Stomach (tissue), 9 donors: ENCODE results near the gene RHEBL1. TPM values are rescaled to one million over a fixed set of nuclear protein-coding genes. Genes with fewer than 3 reads are reported as not detected.
A peak's percentile ranks its signal among the peaks of the same experiment; 100 is the strongest.

Experiments used
- DNase-seq, 2 donors: peaks; one replicate each; pipeline versions ENCODE4 v3.0.0 to v3.0.0-alpha.2; 2013 to 2019
- H3K27ac ChIP-seq, 5 donors: fragments of 200-600 bp in 4 of 5; sonication (generic) in 4 of 5; one replicate each; pipeline ENCODE4 v1.5.1; 2013 to 2019; ENCODE audit warnings: mild to moderate bottlenecking in 1 of 5, moderate library complexity in 1 of 5
- H3K27me3 ChIP-seq, 3 donors: fragments of 200-600 bp; sonication (generic); one replicate each; pipeline ENCODE4 v1.5.1; 2017 to 2019; ENCODE audit warnings: mixed run types in 1 of 3
- H3K36me3 ChIP-seq, 4 donors: fragments of 200-600 bp; sonication (generic); 1 replicate in 3 of 4; 2 replicates in 1 of 4; pipeline ENCODE4 v1.5.1; 2016 to 2019
- H3K4me1 ChIP-seq, 4 donors: fragments of 200-600 bp; sonication (generic); one replicate each; pipeline ENCODE4 v1.5.1; 2016 to 2019
- H3K4me3 ChIP-seq, 4 donors: fragments of 200-600 bp; sonication (generic) in 3 of 4; one replicate each; pipeline ENCODE4 v1.5.1; 2016 to 2019; ENCODE audit warnings: mild to moderate bottlenecking in 1 of 4
- H3K9me3 ChIP-seq, 4 donors: fragments of 200-600 bp; sonication (generic); one replicate each; pipeline ENCODE4 v1.5.1; 2016 to 2019
- CTCF ChIP-seq, 7 experiments: fragments of 450-650 bp in 4 of 7; fragments of 200-600 bp in 3 of 7; sonication (generic) in 3 of 7; IDR thresholded peaks; one replicate each; pipeline ENCODE4 v1.5.1; 2016 to 2019; ENCODE audit warnings: antibody characterized with exemption in 7 of 7, control low read depth in 2 of 7, mild to moderate bottlenecking in 1 of 7
- EP300 ChIP-seq: sonication (generic); formaldehyde crosslinking; IDR thresholded peaks from one replicate; pipeline ENCODE4 v1.6.1; 2017; ENCODE audit warnings: antibody characterized with exemption
- POLR2A ChIP-seq, 4 donors: fragments of 450-650 bp; IDR thresholded peaks; one replicate each; pipeline ENCODE4 v1.6.1; 2016; ENCODE audit warnings: antibody characterized with exemption in 4 of 4, control low read depth in 2 of 4, mild to moderate bottlenecking in 1 of 4, moderate library complexity in 1 of 4
- POLR2AphosphoS5 ChIP-seq, 3 donors: sonication (generic); formaldehyde crosslinking; IDR thresholded peaks; one replicate each; pipeline ENCODE4 v1.6.1; 2016; ENCODE audit warnings: antibody characterized with exemption in 3 of 3
- WGBS, 5 donors: extraction: QIAGEN DNeasy Blood & Tissue Kit in 3 of 5; methylation state at CpG; one replicate each; pipeline versions ENCODE4 v1.1.5 to v1.1.7; 2013 to 2018; 5-methylcytosine and 5-hydroxymethylcytosine counted together
- intact Hi-C: fragments of 100-400 bp; cut with DNase I; formaldehyde crosslinking; loops from one replicate; pipeline ENCODE4 v1.15.1; 2023; ENCODE audit warnings: low total_unique reads
- polyA plus RNA-seq, 3 donors: library from polyadenylated mRNA; stranded (reverse); fragments of 200-250 nt; gene quantifications; one replicate each; pipeline ENCODE4 v1.2.3, GENCODE V29; 2013
- total RNA-seq, 5 donors: library from RNA; depleted of rRNA; stranded (reverse); fragments of >200 nt; gene quantifications; one replicate each; pipeline versions ENCODE4 v1.1.0 to v1.2.3, GENCODE V29; 2014 to 2016
- donor health status: healthy with polysubstance abuse.
- donor health status: Bipolar disorder and iron deficiency.
- donor health status: healthy.

The RHEBL1 gene
- total and polyA plus RNA-seq, 8 donors: 0.75 to 1.0 TPM; not detected in 6

- Histone ChIP-seq H3K36me3 (peaks cover 71 to 90% (median 89%) of the 10 kb centered on the region in 4 donors), H3K27ac (no peak overlapping the region), H3K27me3 (no peaks in the 10 kb centered on the region), H3K4me3 (no peak overlapping the region), H3K9me3 (no peaks in the 10 kb centered on the region), H3K4me1 (peaks cover 0 to 12% (median 12%) of the 10 kb centered on the region in 4 donors)
- no peak for DNase-seq
- intact Hi-C loops: no loop called here
- WGBS, 5 donors: 93 to 97% (median 96%) methylated on average over 6 of the region's 6 CpGs
- TF ChIP-seq POLR2AphosphoS5 (IDR thresholded peaks at IDR 0.05): no peak
- TF ChIP-seq POLR2A (IDR thresholded peaks at IDR 0.05): no peak
- TF ChIP-seq EP300: no peak
- TF ChIP-seq CTCF (IDR thresholded peaks at IDR 0.05): no peak
These were observed 30.6 kb upstream of the RHEBL1 start for GRCh38 chr12:49100380-49100779.

- Histone ChIP-seq H3K27ac (no peak overlapping the region), H3K27me3 (peaks cover 7 to 16% (median 12%) of the 10 kb centered on the region in 3 donors), H3K4me3 (no peak overlapping the region), H3K9me3 (no peaks in the 10 kb centered on the region), H3K4me1 (peaks cover 9 to 15% (median 13%) of the 10 kb centered on the region in 4 donors), H3K36me3 (peaks cover 58 to 73% (median 72%) of the 10 kb centered on the region in 4 donors)
- 87 to 96% (median 92%) methylated on average over 2 of the region's 2 CpGs for WGBS, 5 donors
- DNase-seq: no peak
- intact Hi-C loops: no loop called here
- TF ChIP-seq POLR2AphosphoS5 (IDR thresholded peaks at IDR 0.05) (no peak), EP300 (no peak), CTCF (IDR thresholded peaks at IDR 0.05) (no peak)
These were observed 28.9 kb upstream of the RHEBL1 start for GRCh38 chr12:49098703-49099102.

GRCh38 chr12:49098035-49098451, 28.3 kb upstream of the RHEBL1 start:
- H3K9me3 ChIP-seq: no peaks in the 10 kb centered on the region
- TF ChIP-seq EP300: no peak
- TF ChIP-seq CTCF (IDR thresholded peaks at IDR 0.05): peak in 5 of 7 experiments; percentile 60 to 81 (median 75)
- peaks cover 9 to 21% (median 17%) of the 10 kb centered on the region in 4 donors for H3K4me1 ChIP-seq
- peak; percentile 61 to 69 for DNase-seq
- peaks cover 52 to 66% (median 66%) of the 10 kb centered on the region in 4 donors for H3K36me3 ChIP-seq
- H3K27me3 ChIP-seq: peaks cover 12 to 23% (median 19%) of the 10 kb centered on the region in 3 donors
- no peak overlapping the region for H3K27ac ChIP-seq
- 52 to 71% (median 69%) methylated on average over 4 of the region's 4 CpGs for WGBS, 5 donors
- intact Hi-C loops: no loop called here
- no peak overlapping the region for H3K4me3 ChIP-seq

- intact Hi-C loops: no loop called here
- Histone ChIP-seq H3K9me3 (no peaks in the 10 kb centered on the region), H3K27me3 (peaks cover 14 to 29% (median 26%) of the 10 kb centered on the region in 3 donors), H3K4me3 (no peak overlapping the region), H3K4me1 (peaks cover 11 to 28% (median 22%) of the 10 kb centered on the region in 4 donors), H3K36me3 (peaks cover 46 to 60% (median 59%) of the 10 kb centered on the region in 4 donors), H3K27ac (no peak overlapping the region)
- TF ChIP-seq CTCF (IDR thresholded peaks at IDR 0.05): no peak
- TF ChIP-seq POLR2A (IDR thresholded peaks at IDR 0.05): no peak
- TF ChIP-seq POLR2AphosphoS5 (IDR thresholded peaks at IDR 0.05): no peak
- no peak for TF ChIP-seq EP300
- 86 to 100% (median 90%) methylated on average over 2 to 3 of the region's 3 CpGs for WGBS, 5 donors
- DNase-seq: no peak
These were observed 27.6 kb upstream of the RHEBL1 start for GRCh38 chr12:49097381-49097780.
